Transverse colon (tissue), 4 donors: ENCODE data around the gene ZNRF3. TPM values are rescaled to one million over a fixed set of nuclear protein-coding genes. Genes with fewer than 3 reads are reported as not detected.
"Not testable (repeated sequence)": the region's sequence is repeated elsewhere in the genome, so short reads cannot be mapped to it uniquely, and the experiment has no call there.

Experiments
- DNase-seq: peaks from one replicate; pipeline ENCODE4 v3.0.0-alpha.2; 2019
- H3K27ac ChIP-seq, 4 donors: fragments of 200-600 bp; sonication (generic); 2 replicates each; pipeline ENCODE4 v1.5.1; 2016 to 2018; ENCODE audit warnings: inconsistent platforms in 4 of 4
- H3K27me3 ChIP-seq: fragments of 200-600 bp; sonication (generic); 2 replicates; pipeline ENCODE4 v1.5.1; 2017; ENCODE audit warnings: inconsistent platforms
- H3K36me3 ChIP-seq, 4 donors: fragments of 200-600 bp; sonication (generic); 2 replicates each; pipeline ENCODE4 v1.5.1; 2017 to 2019; ENCODE audit warnings: inconsistent platforms in 4 of 4
- H3K4me1 ChIP-seq, 4 donors: fragments of 200-600 bp; sonication (generic); 2 replicates each; pipeline ENCODE4 v1.5.1; 2017 to 2020; ENCODE audit warnings: inconsistent platforms in 4 of 4
- H3K4me3 ChIP-seq, 4 donors: fragments of 200-600 bp; sonication (generic); 1 replicate in 1 of 4; 2 replicates in 3 of 4; pipeline versions ENCODE4 v1.5.1 to v1.6.1; 2017 to 2019; ENCODE audit warnings: inconsistent platforms in 4 of 4
- H3K9me3 ChIP-seq, 2 donors: fragments of 200-600 bp; sonication (generic); 2 replicates each; pipeline ENCODE4 v1.5.1; 2017 to 2019; ENCODE audit warnings: inconsistent platforms in 2 of 2
- CTCF ChIP-seq, 5 experiments: fragments of 200-600 bp in 3 of 5; fragments of 450-650 bp in 2 of 5; sonication (generic) in 3 of 5; IDR thresholded peaks; 1 replicate in 2 of 5; 2 replicates in 3 of 5; pipeline ENCODE4 v1.5.1; 2016 to 2017; ENCODE audit warnings: antibody characterized with exemption in 5 of 5, inconsistent platforms in 3 of 5, mild to moderate bottlenecking in 2 of 5, moderate library complexity in 1 of 5
- EP300 ChIP-seq: sonication (generic); formaldehyde crosslinking; IDR thresholded peaks from one replicate; pipeline ENCODE4 v1.6.1; 2017; ENCODE audit warnings: antibody characterized with exemption, low read depth
- POLR2A ChIP-seq: fragments of 450-650 bp; IDR thresholded peaks from one replicate; pipeline ENCODE4 v1.6.1; 2016; ENCODE audit warnings: antibody characterized with exemption, mild to moderate bottlenecking, moderate library complexity
- POLR2AphosphoS5 ChIP-seq, 3 donors: sonication (generic); formaldehyde crosslinking; IDR thresholded peaks; one replicate each; pipeline ENCODE4 v1.6.1; 2016; ENCODE audit warnings: antibody characterized with exemption in 3 of 3
- WGBS, 2 donors: methylation state at CpG; one replicate each; pipeline ENCODE4 v1.1.5; 2018; ENCODE audit warnings: low coverage in 1 of 2; 5-methylcytosine and 5-hydroxymethylcytosine counted together
- in situ Hi-C, 4 donors: fragments of 200-750 bp; cut with MboI; loops; one replicate each; pipeline versions ENCODE4 v1.15.0 to v1.15.1; 2017; ENCODE audit warnings: low sequenced_read_pairs in 3 of 4, low pct_ligation_motif_present in 1 of 4, low pct_unique_long_range_greater_than_20kb in 1 of 4
- intact Hi-C: fragments of 100-400 bp; cut with DNase I; formaldehyde crosslinking; loops from one replicate; pipeline ENCODE4 v1.15.1; 2023; ENCODE audit warnings: low total_unique reads
- total RNA-seq, 4 donors: library from RNA; depleted of rRNA; stranded (reverse); fragments of >200 nt; gene quantifications; one replicate each; pipeline ENCODE4 v1.1.0, GENCODE V29; 2016

ZNRF3 gene
- total RNA-seq, 4 donors from 2014 or later, result 4.5 to 10.7 (median 8.3) TPM

- DNase-seq, result peak; percentile 49
- H3K27me3 ChIP-seq, result no peaks in the 10 kb centered on the region
- WGBS, 2 donors, result 42 to 55% methylated on average over 3 of the region's 3 CpGs
- intact Hi-C loops, result no loop called here
- peaks cover 4 to 46% (median 35%) of the 10 kb centered on the region in 4 donors for H3K4me1 ChIP-seq
- no peaks in the 10 kb centered on the region for H3K9me3 ChIP-seq
- no peaks in the 10 kb centered on the region for H3K36me3 ChIP-seq
- in situ Hi-C loops, result no loop called here
- no peak overlapping the region for H3K4me3 ChIP-seq
- TF ChIP-seq EP300 (no peak), CTCF (IDR thresholded peaks at IDR 0.05) (no peak), POLR2AphosphoS5 (IDR thresholded peaks at IDR 0.05) (peak in 1 of 3 donors; percentile 15), POLR2A (no peak)
- H3K27ac ChIP-seq, result peak overlapping the region in 3 of 4 donors; percentile 11 to 50 (median 39)
Measured at GRCh38 chr22:28885939-28886338, 2.6 kb downstream of the ZNRF3 start.

- DNase-seq, intact Hi-C loops, in situ Hi-C loops, H3K27me3 ChIP-seq, H3K36me3 ChIP-seq, H3K4me3 ChIP-seq, H3K9me3 ChIP-seq: not testable (repeated sequence)
- Histone ChIP-seq H3K27ac (peak overlapping the region in 3 of 4 donors; percentile 11 to 50 (median 39)), H3K4me1 (peaks cover 5 to 49% (median 36%) of the 10 kb centered on the region in 4 donors)
- 57 to 69% methylated on average over 2 to 4 of the region's 4 CpGs for WGBS, 2 donors
Measured at GRCh38 chr22:28886679-28887078, 3.3 kb downstream of the ZNRF3 start.

- no peak overlapping the region for H3K4me3 ChIP-seq
- in situ Hi-C loops, result no loop called here
- no peak for DNase-seq
- no peaks in the 10 kb centered on the region for H3K36me3 ChIP-seq
- TF ChIP-seq CTCF (IDR thresholded peaks at IDR 0.05), result no peak
- no peak for TF ChIP-seq POLR2AphosphoS5 (IDR thresholded peaks at IDR 0.05)
- no peak for TF ChIP-seq EP300
- TF ChIP-seq POLR2A, result no peak
- peak overlapping the region in 1 of 4 donors; percentile 3 for H3K27ac ChIP-seq
- H3K9me3 ChIP-seq, result no peaks in the 10 kb centered on the region
- WGBS, 2 donors, result 40 to 55% methylated on average over 4 of the region's 4 CpGs
- intact Hi-C loops, result no loop called here
- H3K4me1 ChIP-seq, result peaks cover 11 to 53% (median 42%) of the 10 kb centered on the region in 4 donors
- H3K27me3 ChIP-seq, result no peaks in the 10 kb centered on the region
Measured at GRCh38 chr22:28887725-28888459, 4.5 kb downstream of the ZNRF3 start.

GRCh38 chr22:28889478-28890024, 6.2 kb downstream of the ZNRF3 start:
- H3K36me3 ChIP-seq, result no peaks in the 10 kb centered on the region
- H3K27ac ChIP-seq, result no peak overlapping the region
- WGBS, 2 donors, result 77 to 88% methylated on average over 5 to 6 of the region's 6 CpGs
- in situ Hi-C loops (no loop called here), intact Hi-C loops (no loop called here)
- DNase-seq, result no peak
- peaks cover 11 to 58% (median 44%) of the 10 kb centered on the region in 4 donors for H3K4me1 ChIP-seq
- no peak for TF ChIP-seq POLR2A
- no peak for TF ChIP-seq POLR2AphosphoS5 (IDR thresholded peaks at IDR 0.05)
- no peak for TF ChIP-seq CTCF (IDR thresholded peaks at IDR 0.05)
- TF ChIP-seq EP300, result no peak
- no peaks in the 10 kb centered on the region for H3K27me3 ChIP-seq
- H3K4me3 ChIP-seq, result no peak overlapping the region
- no peaks in the 10 kb centered on the region for H3K9me3 ChIP-seq
